IgD-negative memory B cell (primary cell): ENCODE measurements around the gene DNAJC7. TPM values are rescaled to one million over a fixed set of nuclear protein-coding genes. Genes with fewer than 3 reads are reported as not detected.
"Not testable (repeated sequence)": the region's sequence is repeated elsewhere in the genome, so short reads cannot be mapped to it uniquely, and the experiment has no call there.

Experiments used
- H3K27ac Mint-ChIP-seq, 3 donors: one replicate each; pipeline ENCODE4 v1.8.0; 2020 to 2022; ENCODE audit warnings: mild to moderate bottlenecking in 3 of 3, mixed read lengths in 3 of 3, moderate library complexity in 1 of 3
- H3K27me3 Mint-ChIP-seq: one replicate; pipeline ENCODE4 v1.8.0; 2021; ENCODE audit warnings: mixed read lengths
- H3K36me3 Mint-ChIP-seq: one replicate; pipeline ENCODE4 v1.8.0; 2020; ENCODE audit warnings: mild to moderate bottlenecking, mixed read lengths
- H3K4me1 Mint-ChIP-seq, 3 donors: one replicate each; pipeline ENCODE4 v1.8.0; 2020 to 2022; ENCODE audit warnings: mixed read lengths in 3 of 3, mild to moderate bottlenecking in 1 of 3
- H3K4me3 Mint-ChIP-seq, 4 donors: one replicate each; pipeline ENCODE4 v1.8.0; 2020 to 2022; ENCODE audit warnings: mild to moderate bottlenecking in 4 of 4, mixed read lengths in 4 of 4, moderate library complexity in 3 of 4
- H3K9me3 Mint-ChIP-seq, 3 donors: one replicate each; pipeline ENCODE4 v1.8.0; 2020 to 2021; ENCODE audit warnings: mixed read lengths in 3 of 3, mild to moderate bottlenecking in 1 of 3
- polyA plus RNA-seq: library from polyadenylated mRNA; unstranded; fragments of 300-500 nt; fragmentation: Illumina TruSeq; gene quantifications from one replicate; pipeline ENCODE4 v1.2.3, GENCODE V29; 2021

DNAJC7 gene
- polyA plus RNA-seq, 1 donor from 2014 or later, result 82.3 TPM

GRCh38 chr17:42027590-42027889 lies 10.3 kb upstream of the DNAJC7 start:
- Mint-ChIP-seq H3K27me3 (no peaks in the 10 kb centered on the region), H3K36me3 (peaks cover 2% of the 10 kb centered on the region), H3K27ac (no peak overlapping the region), H3K9me3 (no peaks in the 10 kb centered on the region), H3K4me1 (peaks cover 5 to 6% (median 6%) of the 10 kb centered on the region in 3 donors), H3K4me3 (no peak overlapping the region)

DNA sequence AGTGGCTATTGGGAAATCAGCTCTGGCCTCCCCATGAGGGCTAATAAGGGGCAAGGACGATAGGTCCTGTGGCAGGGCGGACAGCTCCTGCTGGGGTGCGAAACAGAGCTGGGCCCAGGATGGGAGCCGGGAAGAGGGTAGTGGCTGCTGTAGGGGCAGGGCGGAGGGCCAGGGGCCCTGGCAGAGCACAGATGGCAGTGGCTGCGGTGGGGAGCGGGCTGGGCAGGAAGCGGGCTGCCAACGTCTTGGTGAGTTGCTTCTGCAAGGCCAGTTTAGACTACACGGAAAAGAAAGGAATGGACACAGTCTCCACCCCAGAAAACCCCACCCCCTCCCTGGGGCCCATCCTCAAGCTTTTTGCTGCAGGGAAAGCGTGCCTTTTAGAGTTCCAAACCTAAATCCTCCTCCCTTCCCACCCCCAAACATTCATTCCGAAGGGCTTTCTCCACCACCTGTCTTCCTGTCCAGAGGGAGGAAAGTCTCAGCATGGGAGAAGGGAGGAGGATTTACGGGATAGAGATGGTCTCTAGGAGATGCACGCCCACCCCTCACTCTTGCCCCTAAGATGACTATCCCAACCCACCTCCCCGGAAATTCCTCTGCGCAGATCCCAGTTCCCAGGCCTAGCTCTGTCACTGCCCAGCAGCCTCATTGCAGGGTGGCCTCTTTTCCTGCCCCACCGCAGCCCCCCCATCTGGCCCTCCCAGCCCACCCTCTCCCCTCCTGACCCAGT lies 9.8 kb upstream of the DNAJC7 start:
- no peaks in the 10 kb centered on the region for H3K27me3 Mint-ChIP-seq
- no peaks in the 10 kb centered on the region for H3K9me3 Mint-ChIP-seq
- H3K4me1 Mint-ChIP-seq, result peaks cover 6 to 9% (median 7%) of the 10 kb centered on the region in 3 donors
- H3K36me3 Mint-ChIP-seq, result peaks cover 3% of the 10 kb centered on the region
- H3K27ac Mint-ChIP-seq, result no peak overlapping the region
- H3K4me3 Mint-ChIP-seq, result no peak overlapping the region

GRCh38 chr17:42025936-42026335 lies 8.7 kb upstream of the DNAJC7 start:
- peaks cover 3% of the 10 kb centered on the region for H3K36me3 Mint-ChIP-seq
- no peaks in the 10 kb centered on the region for H3K9me3 Mint-ChIP-seq
- no peaks in the 10 kb centered on the region for H3K27me3 Mint-ChIP-seq
- H3K4me3 Mint-ChIP-seq, result no peak overlapping the region
- H3K27ac Mint-ChIP-seq, result peak overlapping the region in 1 of 3 donors; percentile 5
- H3K4me1 Mint-ChIP-seq, result peaks cover 13 to 17% (median 13%) of the 10 kb centered on the region in 3 donors

GRCh38 chr17:42025191-42025579 lies 7.9 kb upstream of the DNAJC7 start:
- peaks cover 18 to 22% (median 19%) of the 10 kb centered on the region in 3 donors for H3K4me1 Mint-ChIP-seq
- peak overlapping the region in 2 of 3 donors; percentile 78 to 92 for H3K27ac Mint-ChIP-seq
- H3K4me3 Mint-ChIP-seq, result peak overlapping the region in 3 of 4 donors; percentile 79 to 82 (median 79)
- H3K27me3 Mint-ChIP-seq, result no peaks in the 10 kb centered on the region
- H3K36me3 Mint-ChIP-seq, result peaks cover 3% of the 10 kb centered on the region
- no peaks in the 10 kb centered on the region for H3K9me3 Mint-ChIP-seq

DNA sequence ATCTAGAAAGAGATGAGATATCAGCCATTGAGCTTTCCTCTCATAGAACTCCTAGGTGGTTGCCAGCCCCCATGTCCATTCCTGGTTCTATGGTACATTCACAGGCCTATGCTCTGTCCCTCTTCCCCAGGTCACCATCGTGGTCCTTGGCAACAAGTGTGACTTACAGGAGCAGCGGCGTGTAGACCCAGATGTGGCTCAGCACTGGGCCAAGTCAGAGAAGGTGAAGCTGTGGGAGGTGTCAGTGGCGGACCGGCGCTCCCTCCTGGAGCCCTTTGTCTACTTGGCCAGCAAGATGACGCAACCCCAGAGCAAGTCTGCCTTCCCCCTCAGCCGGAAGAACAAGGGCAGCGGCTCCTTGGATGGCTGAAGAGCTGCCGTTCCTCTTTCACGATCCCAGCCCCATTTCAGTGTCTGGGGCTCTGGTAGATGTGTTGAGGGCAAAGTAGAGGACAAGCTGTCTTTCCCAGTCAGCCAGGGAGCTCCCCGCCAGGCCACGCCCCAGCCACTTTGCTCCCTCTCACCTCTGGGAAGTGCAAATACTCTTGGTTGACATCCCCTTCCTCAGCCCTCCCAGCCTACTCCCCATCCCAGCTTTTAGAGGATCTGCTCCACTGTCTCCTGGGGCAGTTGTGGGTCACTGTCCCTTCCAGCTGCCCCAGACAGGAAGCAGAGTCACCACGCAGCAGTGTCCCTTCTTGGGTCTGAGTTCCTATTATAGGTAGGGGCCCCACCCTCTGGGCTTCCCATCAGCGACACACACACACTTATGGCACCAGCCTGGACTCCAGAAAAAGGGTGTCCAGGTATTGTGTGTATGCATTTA lies 6.5 kb upstream of the DNAJC7 start:
- Mint-ChIP-seq H3K9me3 (no peaks in the 10 kb centered on the region), H3K36me3 (peaks cover 1% of the 10 kb centered on the region), H3K4me1 (peaks cover 22 to 27% (median 25%) of the 10 kb centered on the region in 3 donors), H3K4me3 (peak overlapping the region in 2 of 4 donors; percentile 25 to 95), H3K27me3 (no peaks in the 10 kb centered on the region), H3K27ac (no peak overlapping the region)

- H3K4me1 Mint-ChIP-seq, result peaks cover 36 to 43% (median 42%) of the 10 kb centered on the region in 3 donors
- H3K36me3 Mint-ChIP-seq, H3K9me3 Mint-ChIP-seq, H3K27me3 Mint-ChIP-seq: not testable (repeated sequence)
- peak overlapping the region; percentile 73 to 95 (median 82) for H3K4me3 Mint-ChIP-seq
- H3K27ac Mint-ChIP-seq, result peak overlapping the region in 1 of 3 donors; percentile 86
Observed at GRCh38 chr17:42020845-42021244, 3.6 kb upstream of the DNAJC7 start.

- peak within 1 kb of the TSS; percentile 84 to 99 (median 95) for H3K4me3 Mint-ChIP-seq
- H3K4me1 Mint-ChIP-seq, result peaks cover 42 to 44% (median 43%) of the 10 kb centered on the region in 3 donors
- no peaks in the 10 kb centered on the region for H3K9me3 Mint-ChIP-seq
- no peaks in the 10 kb centered on the region for H3K27me3 Mint-ChIP-seq
- H3K27ac Mint-ChIP-seq, result peak within 1 kb of the TSS; percentile 84 to 94 (median 93)
- peaks cover 3% of the 10 kb centered on the region for H3K36me3 Mint-ChIP-seq
Observed at GRCh38 chr17:42019509-42020404, 2.5 kb upstream of the DNAJC7 start, which contains the start of gene NKIRAS2. NKIRAS2 (plus strand) TSS chr17:42020090; CDS start chr17:42021578, 1,488 bp downstream.

DNA sequence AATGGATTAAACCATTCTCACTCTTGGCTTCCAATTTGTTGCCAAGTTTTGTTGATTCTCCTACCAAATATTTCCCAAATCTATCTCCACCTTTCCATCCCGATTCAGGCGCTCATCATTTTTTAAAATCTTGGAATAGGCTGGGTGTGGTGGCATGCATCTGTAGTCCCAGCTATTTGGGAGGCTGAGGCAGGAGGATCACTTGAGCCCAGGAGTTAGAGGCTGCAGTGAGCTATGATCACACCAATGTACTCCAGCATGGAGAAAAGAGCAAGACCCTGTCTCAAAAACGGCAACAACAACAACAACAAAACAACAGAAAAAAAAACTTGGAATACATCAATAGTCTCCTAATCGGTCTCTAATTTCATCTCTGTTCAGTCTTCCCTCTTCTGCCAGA lies 1.7 kb upstream of the DNAJC7 start:
- Mint-ChIP-seq H3K27me3 (no peaks in the 10 kb centered on the region), H3K4me3 (peak overlapping the region; percentile 6 to 99 (median 90)), H3K27ac (peak overlapping the region in 2 of 3 donors; percentile 93 to 99), H3K36me3 (peaks cover 3% of the 10 kb centered on the region), H3K9me3 (no peaks in the 10 kb centered on the region), H3K4me1 (peaks cover 39 to 43% (median 40%) of the 10 kb centered on the region in 3 donors)

DNA sequence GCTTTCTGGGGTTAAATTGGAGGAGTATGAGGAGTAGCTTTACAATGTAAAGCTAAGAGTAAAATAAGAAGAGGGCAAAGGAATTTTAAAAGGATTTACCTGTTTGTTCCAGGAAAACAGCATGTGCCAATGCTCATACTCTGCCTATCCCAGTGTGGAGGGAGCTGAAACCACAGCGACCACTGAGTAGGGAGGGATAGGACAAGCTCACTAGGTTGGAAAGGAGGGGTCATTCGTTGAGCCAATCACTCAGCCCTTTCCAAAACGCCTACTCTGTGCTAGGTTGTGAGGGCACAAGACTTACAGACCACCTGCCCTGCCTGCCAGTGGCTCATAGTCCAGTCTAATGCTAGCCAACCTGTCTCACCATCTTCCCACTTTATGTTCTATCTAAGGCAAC lies 1.1 kb upstream of the DNAJC7 start:
- Mint-ChIP-seq H3K9me3 (no peaks in the 10 kb centered on the region), H3K4me1 (peaks cover 39 to 46% (median 44%) of the 10 kb centered on the region in 3 donors), H3K36me3 (peaks cover 3% of the 10 kb centered on the region), H3K4me3 (peak overlapping the region; percentile 95 to 99 (median 99)), H3K27ac (peak overlapping the region in 2 of 3 donors; percentile 93 to 99), H3K27me3 (no peaks in the 10 kb centered on the region)

DNA sequence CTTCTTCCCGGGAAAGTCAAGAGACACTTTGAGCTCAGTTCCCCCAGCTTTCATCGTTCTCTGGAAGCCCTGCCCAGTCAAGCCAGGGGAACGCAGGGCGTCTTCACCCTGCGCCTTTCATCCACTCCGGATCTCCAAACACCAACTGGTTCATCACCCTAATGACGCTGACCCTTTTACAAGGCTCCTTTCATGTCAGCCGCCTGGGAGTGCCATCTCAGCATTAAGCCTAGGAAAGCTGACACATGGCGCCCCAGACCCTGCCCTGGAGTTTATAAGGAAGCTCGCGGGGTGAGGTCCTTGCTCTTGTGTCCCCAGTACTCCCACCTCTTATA lies 594 bp upstream of the DNAJC7 start:
- Mint-ChIP-seq H3K4me3 (peak overlapping the region; percentile 95 to 99 (median 99)), H3K36me3 (peaks cover 3% of the 10 kb centered on the region), H3K27ac (peak overlapping the region; percentile 93 to 99 (median 99)), H3K9me3 (no peaks in the 10 kb centered on the region), H3K27me3 (no peaks in the 10 kb centered on the region), H3K4me1 (peaks cover 39 to 49% (median 47%) of the 10 kb centered on the region in 3 donors)

GRCh38 chr17:42016411-42016831 lies 818 bp downstream of the DNAJC7 start:
- Mint-ChIP-seq H3K27ac (peak overlapping the region; percentile 93 to 99 (median 99)), H3K4me3 (peak overlapping the region; percentile 95 to 99 (median 99)), H3K27me3 (no peaks in the 10 kb centered on the region), H3K36me3 (peaks cover 6% of the 10 kb centered on the region), H3K9me3 (no peaks in the 10 kb centered on the region), H3K4me1 (peaks cover 46 to 56% (median 52%) of the 10 kb centered on the region in 3 donors)

GRCh38 chr17:42013740-42014139 lies 3.5 kb downstream of the DNAJC7 start:
- H3K27me3 Mint-ChIP-seq, H3K9me3 Mint-ChIP-seq, H3K36me3 Mint-ChIP-seq: not testable (repeated sequence)
- Mint-ChIP-seq H3K4me1 (peaks cover 43 to 57% (median 52%) of the 10 kb centered on the region in 3 donors), H3K27ac (peak overlapping the region in 2 of 3 donors; percentile 3 to 53), H3K4me3 (peak overlapping the region in 2 of 4 donors; percentile 34 to 54)

DNA sequence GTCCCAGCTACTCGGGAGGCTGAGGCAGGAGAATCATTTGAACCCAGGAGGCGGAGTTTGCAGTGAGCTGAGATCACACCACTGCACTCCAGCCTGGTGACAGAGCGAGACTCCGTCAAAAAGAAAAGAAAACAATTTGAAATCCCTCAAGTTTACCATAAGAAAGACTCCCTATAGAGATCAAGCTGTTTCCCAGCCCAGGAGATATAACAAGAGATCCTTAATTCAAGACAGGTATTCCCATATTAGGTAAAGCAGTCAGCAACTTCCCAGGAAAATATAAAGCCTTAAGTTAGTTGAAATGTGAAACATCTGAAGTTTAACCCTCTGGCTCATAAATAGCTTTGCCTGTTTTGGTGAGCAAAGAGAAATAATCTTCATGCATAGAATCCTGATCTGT lies 4.9 kb downstream of the DNAJC7 start:
- not testable (repeated sequence) for H3K9me3 Mint-ChIP-seq, H3K27me3 Mint-ChIP-seq, H3K36me3 Mint-ChIP-seq, H3K27ac Mint-ChIP-seq
- peaks cover 35 to 47% (median 47%) of the 10 kb centered on the region in 3 donors for H3K4me1 Mint-ChIP-seq
- peak overlapping the region in 1 of 4 donors; percentile 80 for H3K4me3 Mint-ChIP-seq

- H3K27me3 Mint-ChIP-seq, result no peaks in the 10 kb centered on the region
- H3K4me3 Mint-ChIP-seq, result peak overlapping the region in 1 of 4 donors; percentile 80
- H3K36me3 Mint-ChIP-seq, result peaks cover 4% of the 10 kb centered on the region
- H3K9me3 Mint-ChIP-seq, result no peaks in the 10 kb centered on the region
- H3K27ac Mint-ChIP-seq, result peak overlapping the region in 1 of 3 donors; percentile 65
- peaks cover 30 to 44% (median 43%) of the 10 kb centered on the region in 3 donors for H3K4me1 Mint-ChIP-seq
Observed at GRCh38 chr17:42010898-42011516, 6.2 kb downstream of the DNAJC7 start.
